HK-2 (cell line): ENCODE measurements around the gene VWF.
"Not testable (repeated sequence)": the region's sequence is repeated elsewhere in the genome, so short reads cannot be mapped to it uniquely, and the experiment has no call there.

ENCODE experiments used
- DNase-seq: peaks from one replicate; pipeline ENCODE4 v3.0.0-alpha.2; 2018; ENCODE audit not compliant: unreplicated experiment

VWF gene

GRCh38 chr12:6036509-6036908 lies 88.0 kb downstream of the VWF start:
- DNase-seq = no peak

- DNase-seq = no peak
These were observed 89.9 kb downstream of the VWF start for GRCh38 chr12:6034596-6034995.

- DNase-seq = no peak
These were observed 90.9 kb downstream of the VWF start for GRCh38 chr12:6033546-6033945.

- no peak for DNase-seq
These were observed 91.7 kb downstream of the VWF start for GRCh38 chr12:6032726-6033125.

GRCh38 chr12:6031001-6031400 lies 93.5 kb downstream of the VWF start:
- no peak for DNase-seq

GRCh38 chr12:6030081-6030480 lies 94.4 kb downstream of the VWF start:
- DNase-seq = no peak

GRCh38 chr12:6029401-6029800 lies 95.1 kb downstream of the VWF start:
- DNase-seq = no peak

- no peak for DNase-seq
These were observed 97.5 kb downstream of the VWF start for GRCh38 chr12:6026998-6027397.

GRCh38 chr12:6025703-6026298 lies 98.7 kb downstream of the VWF start:
- not testable (repeated sequence) for DNase-seq

GRCh38 chr12:6024066-6024465 lies 100.4 kb downstream of the VWF start:
- DNase-seq = not testable (repeated sequence)

- DNase-seq = no peak
These were observed 103.5 kb downstream of the VWF start for GRCh38 chr12:6020930-6021329.

- DNase-seq = not testable (repeated sequence)
These were observed 104.0 kb downstream of the VWF start for GRCh38 chr12:6020511-6020910.

- DNase-seq = not testable (repeated sequence)
These were observed 105.2 kb downstream of the VWF start for GRCh38 chr12:6019256-6019655.

- no peak for DNase-seq
These were observed 106.2 kb downstream of the VWF start for GRCh38 chr12:6018265-6018664.

- DNase-seq = no peak
These were observed 107.7 kb downstream of the VWF start for GRCh38 chr12:6016756-6017155.

GRCh38 chr12:6016004-6016403 lies 108.5 kb downstream of the VWF start:
- not testable (repeated sequence) for DNase-seq

- not testable (repeated sequence) for DNase-seq
These were observed 109.2 kb downstream of the VWF start for GRCh38 chr12:6015271-6015670.

- DNase-seq = not testable (repeated sequence)
These were observed 113.7 kb downstream of the VWF start for GRCh38 chr12:6010631-6011350.

GRCh38 chr12:5997260-5997659 lies 127.2 kb downstream of the VWF start:
- DNase-seq = no peak

- no peak for DNase-seq
These were observed 128.0 kb downstream of the VWF start for GRCh38 chr12:5996459-5996858.

GRCh38 chr12:5989621-5990020 lies 134.8 kb downstream of the VWF start:
- no peak for DNase-seq

- peak; percentile 68 for DNase-seq
These were observed 135.8 kb downstream of the VWF start for GRCh38 chr12:5988659-5989116.

GRCh38 chr12:5988088-5988487 lies 136.4 kb downstream of the VWF start:
- DNase-seq = no peak

- DNase-seq = no peak
These were observed 136.9 kb downstream of the VWF start for GRCh38 chr12:5987573-5987972.
